ENCODE results near the gene BRMS1. TPM values are rescaled to one million over a fixed set of nuclear protein-coding genes. Genes with fewer than 3 reads are reported as not detected.
"Not testable (repeated sequence)": the region's sequence is repeated elsewhere in the genome, so short reads cannot be mapped to it uniquely, and the experiment has no call there.

The BRMS1 gene
- total and polyA plus RNA-seq, 7 donors: 12.6 to 152 (median 33.8) TPM

DNA sequence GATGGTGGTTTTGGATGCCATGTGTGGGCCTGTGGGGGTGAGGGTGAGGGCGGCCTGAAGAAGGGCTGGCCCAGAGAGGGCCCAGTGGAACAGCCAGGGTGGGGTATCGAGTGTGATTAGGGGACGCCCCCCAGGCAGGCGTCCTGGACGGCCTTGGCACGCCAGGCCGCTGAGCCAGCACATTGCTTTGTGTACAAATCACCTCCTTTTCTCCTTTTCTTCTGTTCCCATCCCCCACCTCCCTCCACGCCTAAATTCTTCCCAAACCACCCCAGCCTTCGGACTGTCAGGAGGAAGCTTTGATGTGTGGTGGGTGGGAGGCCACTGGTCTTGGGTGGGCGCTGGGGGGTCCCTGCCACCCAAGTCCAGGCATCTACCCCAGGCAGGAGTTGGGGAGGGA is 20.2 kb downstream of the BRMS1 start:
- Histone ChIP-seq H3K4me3 (no peak overlapping the region), H3K27ac (no peak overlapping the region), H3K27me3 (ENCODE audit: insufficient read depth in 3 of 3, low read length in 2 of 3) (no peaks in the 10 kb centered on the region), H3K9me3 (no peaks in the 10 kb centered on the region), H3K4me1 (peaks cover 8% of the 10 kb centered on the region), H3K36me3 (ENCODE audit: insufficient read depth in 1 of 2, low read depth in 1 of 2) (no peaks in the 10 kb centered on the region)
- ATAC-seq (no peak), DNase-seq (no peak)
- intact Hi-C loops (cut with DNase I): no loop called here
- TF ChIP-seq, protein P1, sequence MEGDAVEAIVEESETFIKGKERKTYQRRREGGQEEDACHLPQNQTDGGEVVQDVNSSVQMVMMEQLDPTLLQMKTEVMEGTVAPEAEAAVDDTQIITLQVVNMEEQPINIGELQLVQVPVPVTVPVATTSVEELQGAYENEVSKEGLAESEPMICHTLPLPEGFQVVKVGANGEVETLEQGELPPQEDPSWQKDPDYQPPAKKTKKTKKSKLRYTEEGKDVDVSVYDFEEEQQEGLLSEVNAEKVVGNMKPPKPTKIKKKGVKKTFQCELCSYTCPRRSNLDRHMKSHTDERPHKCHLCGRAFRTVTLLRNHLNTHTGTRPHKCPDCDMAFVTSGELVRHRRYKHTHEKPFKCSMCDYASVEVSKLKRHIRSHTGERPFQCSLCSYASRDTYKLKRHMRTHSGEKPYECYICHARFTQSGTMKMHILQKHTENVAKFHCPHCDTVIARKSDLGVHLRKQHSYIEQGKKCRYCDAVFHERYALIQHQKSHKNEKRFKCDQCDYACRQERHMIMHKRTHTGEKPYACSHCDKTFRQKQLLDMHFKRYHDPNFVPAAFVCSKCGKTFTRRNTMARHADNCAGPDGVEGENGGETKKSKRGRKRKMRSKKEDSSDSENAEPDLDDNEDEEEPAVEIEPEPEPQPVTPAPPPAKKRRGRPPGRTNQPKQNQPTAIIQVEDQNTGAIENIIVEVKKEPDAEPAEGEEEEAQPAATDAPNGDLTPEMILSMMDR (IDR thresholded peaks at IDR 0.05): no peak
- WGBS, 3 donors: 75 to 81% (median 76%) methylated on average over 10 of the region's 10 CpGs

DNA sequence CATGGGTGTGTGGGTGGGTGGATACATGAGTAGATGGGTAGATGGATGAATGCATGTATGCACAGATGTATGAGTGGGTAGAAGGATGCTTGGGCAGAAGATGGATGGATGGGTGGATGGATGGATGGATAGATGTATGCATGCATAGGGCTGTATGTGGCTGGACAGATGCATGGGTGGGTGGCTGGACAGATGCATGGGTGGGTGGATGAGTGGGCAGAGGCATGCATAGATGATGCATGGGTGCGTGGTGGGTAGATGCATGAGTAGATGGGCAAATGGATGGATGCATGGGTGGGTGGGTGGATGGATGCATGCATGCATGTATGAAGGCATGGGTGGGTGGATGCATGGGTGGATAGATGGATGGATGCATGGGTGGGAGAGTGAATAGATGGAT is 21.2 kb downstream of the BRMS1 start:
- DNase-seq (no peak), ATAC-seq (no peak)
- H3K27ac ChIP-seq: no peak overlapping the region
- WGBS, 3 donors: 95 to 100% (median 97%) methylated on average over 1 of the region's 1 CpG
- H3K4me1 ChIP-seq: peaks cover 5% of the 10 kb centered on the region
- H3K4me3 ChIP-seq: no peak overlapping the region
- H3K9me3 ChIP-seq: no peaks in the 10 kb centered on the region
- TF ChIP-seq, protein P1 (IDR thresholded peaks at IDR 0.05): no peak
- intact Hi-C loops (cut with DNase I): no loop called here
- H3K36me3 ChIP-seq (ENCODE audit: insufficient read depth in 1 of 2, low read depth in 1 of 2): no peaks in the 10 kb centered on the region
- no peaks in the 10 kb centered on the region for H3K27me3 ChIP-seq (ENCODE audit: insufficient read depth in 3 of 3, low read length in 2 of 3)

DNA sequence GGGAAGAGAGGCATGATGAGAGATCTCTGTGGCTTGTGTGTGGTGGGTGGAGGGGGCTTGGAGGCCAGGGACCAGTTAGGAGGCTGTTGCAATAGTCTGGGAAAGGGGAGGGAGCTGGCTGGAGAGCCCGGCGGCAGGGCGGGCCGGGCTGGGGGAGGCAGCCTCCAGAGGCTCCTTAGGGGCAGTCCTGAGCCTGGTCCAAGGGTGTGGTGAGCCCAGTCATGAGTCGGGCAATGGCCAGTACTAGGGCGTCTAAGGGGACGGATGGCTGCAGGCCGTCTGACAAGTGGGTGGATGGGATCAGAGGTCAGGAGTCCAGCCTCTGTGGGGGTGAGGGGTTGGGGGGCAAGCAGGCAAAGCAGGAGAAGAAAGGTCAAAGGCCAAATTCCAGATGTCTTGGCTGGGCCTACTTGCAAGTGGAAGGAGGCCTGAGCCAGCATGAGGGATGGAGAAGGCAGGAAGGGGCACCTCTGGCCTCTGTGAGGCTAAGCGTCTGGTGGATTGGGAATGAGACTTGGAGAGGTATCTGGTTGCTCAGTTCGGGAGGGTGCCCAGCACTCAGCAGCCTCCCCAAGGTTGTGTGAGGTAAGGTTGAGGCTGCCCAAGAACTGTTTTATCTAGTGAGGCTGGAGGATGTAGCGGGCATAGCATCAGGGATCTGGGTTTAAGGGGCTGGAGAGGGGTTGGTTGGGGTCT is 22.0 kb downstream of the BRMS1 start:
- DNase-seq (peak; percentile 81 to 91), ATAC-seq (peak; percentile 29 to 54 (median 44))
- H3K9me3 ChIP-seq: no peaks in the 10 kb centered on the region
- no peaks in the 10 kb centered on the region for H3K4me1 ChIP-seq
- intact Hi-C loops (cut with DNase I): no loop called here
- no peak overlapping the region for H3K27ac ChIP-seq
- no peaks in the 10 kb centered on the region for H3K36me3 ChIP-seq (ENCODE audit: insufficient read depth in 1 of 2, low read depth in 1 of 2)
- H3K4me3 ChIP-seq: no peak overlapping the region
- TF ChIP-seq, protein P1 (IDR thresholded peaks at IDR 0.05): no peak
- WGBS, 3 donors: 69 to 71% (median 70%) methylated on average over 11 of the region's 11 CpGs
- peaks cover 0 to 4% (median 0%) of the 10 kb centered on the region in 3 donors for H3K27me3 ChIP-seq (ENCODE audit: insufficient read depth in 3 of 3, low read length in 2 of 3)

DNA sequence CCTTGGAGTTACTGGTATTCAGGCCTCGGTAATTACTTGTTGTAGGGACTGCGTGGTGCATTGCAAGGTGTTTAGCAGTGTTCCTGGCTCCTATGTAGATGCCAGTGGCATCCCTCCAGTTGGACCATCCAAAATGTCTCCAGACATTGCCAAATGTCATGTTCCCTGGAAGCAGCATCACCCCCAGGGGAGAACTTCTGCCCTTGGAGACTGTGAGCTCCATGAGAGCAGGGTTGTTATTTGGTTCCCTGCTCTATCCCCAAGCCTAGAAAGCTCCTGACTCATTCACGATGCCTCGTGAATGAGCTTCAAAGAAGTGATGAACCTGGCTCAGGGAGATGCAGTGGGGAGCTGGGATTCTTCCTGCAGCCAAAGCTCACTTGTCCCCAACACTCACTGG is 23.3 kb downstream of the BRMS1 start:
- Histone ChIP-seq H3K27ac (no peak overlapping the region), H3K4me1 (no peaks in the 10 kb centered on the region)
- WGBS, 3 donors: 62 to 80% (median 69%) methylated on average over 4 of the region's 4 CpGs

DNA sequence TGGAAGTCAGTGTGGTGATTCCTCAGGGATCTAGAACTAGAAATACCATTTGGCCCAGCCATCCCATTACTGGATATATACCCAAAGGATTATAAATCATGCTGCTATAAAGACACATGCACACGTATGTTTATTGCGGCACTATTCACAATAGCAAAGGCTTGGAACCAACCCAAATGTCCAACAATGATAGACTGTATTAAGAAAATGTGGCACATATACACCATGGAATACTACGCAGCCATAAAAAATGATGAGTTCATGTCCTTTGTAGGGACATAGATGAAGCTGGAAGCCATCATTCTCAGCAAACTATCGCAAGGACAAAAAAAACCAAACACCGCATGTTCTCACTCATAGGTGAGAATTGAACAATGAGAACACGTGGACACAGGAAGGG is 24.2 kb downstream of the BRMS1 start:
- H3K4me3 ChIP-seq; intact Hi-C loops (cut with DNase I); H3K36me3 ChIP-seq (ENCODE audit: insufficient read depth in 1 of 2, low read depth in 1 of 2); H3K27ac ChIP-seq; H3K9me3 ChIP-seq; H3K4me1 ChIP-seq; DNase-seq; ATAC-seq: not testable (repeated sequence)
- peaks cover 0 to 21% (median 6%) of the 10 kb centered on the region in 3 donors for H3K27me3 ChIP-seq (ENCODE audit: insufficient read depth in 3 of 3, low read length in 2 of 3)
- WGBS, 3 donors: 86 to 91% (median 88%) methylated on average over 6 of the region's 6 CpGs

More for the DNA sequence above, 23.3 kb downstream of the BRMS1 start:
- ATAC-seq: no peak
- TF ChIP-seq, protein P1 (IDR thresholded peaks at IDR 0.05): no peak
- DNase-seq: peak; percentile 51 to 61
- Histone ChIP-seq H3K36me3 (ENCODE audit: insufficient read depth in 1 of 2, low read depth in 1 of 2) (no peaks in the 10 kb centered on the region), H3K9me3 (no peaks in the 10 kb centered on the region), H3K4me3 (no peak overlapping the region), H3K27me3 (ENCODE audit: insufficient read depth in 3 of 3, low read length in 2 of 3) (peaks cover 0 to 13% (median 0%) of the 10 kb centered on the region in 3 donors)
- intact Hi-C loops (cut with DNase I): no loop called here

DNA sequence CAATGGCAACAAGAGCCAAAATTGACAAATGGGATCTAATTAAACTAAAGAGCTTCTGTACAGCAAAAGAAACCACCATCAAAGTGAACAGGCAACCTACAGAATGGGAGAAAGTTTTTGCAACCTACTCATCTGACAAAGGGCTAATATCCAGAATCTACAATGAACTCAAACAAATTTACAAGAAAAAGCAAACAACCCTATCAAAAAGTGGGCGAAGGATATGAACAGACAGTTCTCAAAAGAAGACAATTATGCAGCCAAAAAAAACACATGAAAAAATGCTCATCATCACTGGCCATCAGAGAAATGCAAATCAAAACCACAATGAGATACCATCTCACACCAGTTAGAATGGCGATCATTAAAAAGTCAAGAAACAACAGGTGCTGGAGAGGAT is 24.6 kb downstream of the BRMS1 start:
- intact Hi-C loops (cut with DNase I); H3K4me3 ChIP-seq; ATAC-seq; H3K4me1 ChIP-seq; H3K27ac ChIP-seq; DNase-seq; H3K36me3 ChIP-seq (ENCODE audit: insufficient read depth in 1 of 2, low read depth in 1 of 2); H3K9me3 ChIP-seq: not testable (repeated sequence)
- peaks cover 0 to 26% (median 6%) of the 10 kb centered on the region in 3 donors for H3K27me3 ChIP-seq (ENCODE audit: insufficient read depth in 3 of 3, low read length in 2 of 3)
- 94 to 100% (median 98%) methylated on average over 1 of the region's 2 CpGs for WGBS, 3 donors
